ENCODE measurements around the gene TMEM176B. TPM values are rescaled to one million over a fixed set of nuclear protein-coding genes. Genes with fewer than 3 reads are reported as not detected.
"Not testable (repeated sequence)": the region's sequence is repeated elsewhere in the genome, so short reads cannot be mapped to it uniquely, and the experiment has no call there.

TMEM176B gene
- total RNA-seq, 4 donors from 2014 or later = 2.5 to 16.6 (median 6.1) TPM

DNA sequence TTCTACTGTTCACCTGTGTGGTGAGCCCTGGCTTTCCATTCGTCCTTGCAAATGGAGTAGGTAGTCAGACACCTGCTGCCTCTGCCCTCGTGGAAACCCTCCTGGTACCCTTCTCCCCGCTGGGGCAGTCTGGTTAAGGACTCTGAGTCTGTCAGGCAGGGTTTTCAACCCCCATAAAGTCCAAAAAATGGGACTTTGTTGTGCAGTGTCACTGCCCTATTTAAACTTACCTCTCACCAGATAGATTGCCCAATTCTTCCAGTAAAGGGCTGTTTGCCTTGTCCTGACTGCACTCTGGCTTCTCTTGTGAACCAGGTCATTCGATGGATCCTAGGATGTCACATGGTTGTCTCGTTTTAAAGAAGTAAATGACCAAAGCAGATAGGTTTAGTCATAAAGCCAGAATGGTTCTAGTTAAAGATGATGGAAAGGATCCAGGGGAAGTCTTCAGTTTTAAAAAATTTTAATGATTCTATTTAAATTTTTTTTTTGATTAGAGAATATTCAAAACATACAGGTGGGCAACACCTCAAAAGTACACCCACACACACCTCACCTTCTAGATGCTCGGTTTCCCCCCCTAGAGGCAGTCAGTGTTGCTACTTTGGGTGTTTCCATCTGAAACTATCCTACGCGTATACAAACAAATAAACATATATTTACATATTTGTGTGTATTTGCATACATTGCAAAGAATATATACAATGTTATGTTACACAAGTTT, 22.0 kb downstream of the TMEM176B start:
- peak in 1 of 2 donors; percentile 58 for DNase-seq (ENCODE audit: low spot score in 2 of 2)
- WGBS, 2 donors = 46 to 58% methylated on average over 8 of the region's 8 CpGs
- intact Hi-C loops (cut with DNase I; ENCODE audit: low total_unique reads) = no loop called here
- TF ChIP-seq CTCF (IDR thresholded peaks at IDR 0.05) (no peak), POLR2A (IDR thresholded peaks at IDR 0.05) (no peak)
- H3K4me3 ChIP-seq (ENCODE audit: low read depth, poor library complexity, severe bottlenecking) = no peak overlapping the region

GRCh38 chr7:150774131-150774530, 26.0 kb downstream of the TMEM176B start:
- H3K4me3 ChIP-seq (ENCODE audit: low read depth, poor library complexity, severe bottlenecking); intact Hi-C loops (cut with DNase I; ENCODE audit: low total_unique reads); DNase-seq (ENCODE audit: low spot score in 2 of 2): not testable (repeated sequence)
- 81 to 94% methylated on average over 1 of the region's 1 CpG for WGBS, 2 donors

DNA sequence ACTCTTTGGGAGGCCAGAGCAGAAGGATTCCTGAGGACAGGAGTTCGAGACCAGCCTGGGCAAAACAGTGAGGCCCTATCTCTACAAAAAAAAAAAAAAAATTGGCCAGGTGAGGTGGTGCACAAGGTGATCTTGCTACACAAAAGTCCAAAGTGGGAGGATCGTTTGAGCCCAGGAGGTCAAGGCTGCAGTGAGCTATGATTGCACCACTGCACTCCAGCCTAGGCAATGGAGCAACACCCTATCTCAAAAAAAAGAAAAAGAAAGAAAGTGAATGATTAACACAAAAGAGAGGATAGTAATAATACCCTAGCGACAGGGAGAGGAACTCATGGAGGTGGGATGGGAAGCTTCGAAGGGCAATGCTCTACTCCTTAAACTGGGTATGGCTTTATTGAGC, 30.4 kb downstream of the TMEM176B start:
- TF ChIP-seq POLR2A (IDR thresholded peaks at IDR 0.05) = no peak
- no peak for TF ChIP-seq CTCF (IDR thresholded peaks at IDR 0.05)
- 85 to 88% methylated on average over 4 of the region's 4 CpGs for WGBS, 2 donors
- intact Hi-C loops (cut with DNase I; ENCODE audit: low total_unique reads) = no loop called here
- no peak for DNase-seq (ENCODE audit: low spot score in 2 of 2)
- H3K4me3 ChIP-seq (ENCODE audit: low read depth, poor library complexity, severe bottlenecking) = no peak overlapping the region

- no peak overlapping the region for H3K4me3 ChIP-seq (ENCODE audit: low read depth, poor library complexity, severe bottlenecking)
- TF ChIP-seq CTCF (IDR thresholded peaks at IDR 0.05) (no peak), POLR2A (IDR thresholded peaks at IDR 0.05) (no peak)
- intact Hi-C loops (cut with DNase I; ENCODE audit: low total_unique reads) = no loop called here
- no peak for DNase-seq (ENCODE audit: low spot score in 2 of 2)
These were observed 33.8 kb downstream of the TMEM176B start for GRCh38 chr7:150766334-150766709.

- intact Hi-C loops (cut with DNase I; ENCODE audit: low total_unique reads) = no loop called here
- H3K4me3 ChIP-seq (ENCODE audit: low read depth, poor library complexity, severe bottlenecking) = no peak overlapping the region
These were observed 40.7 kb downstream of the TMEM176B start for GRCh38 chr7:150759479-150759878.

GRCh38 chr7:150756858-150757257, 43.3 kb downstream of the TMEM176B start:
- no peak overlapping the region for H3K4me3 ChIP-seq (ENCODE audit: low read depth, poor library complexity, severe bottlenecking)
- intact Hi-C loops (cut with DNase I; ENCODE audit: low total_unique reads) = no loop called here
- DNase-seq (ENCODE audit: low spot score in 2 of 2) = no peak
- TF ChIP-seq POLR2A (IDR thresholded peaks at IDR 0.05) (no peak), CTCF (IDR thresholded peaks at IDR 0.05) (no peak)
- 18 to 42% methylated on average over 1 of the region's 1 CpG for WGBS, 2 donors

More at GRCh38 chr7:150759479-150759878, 40.7 kb downstream of the TMEM176B start:
- no peak for TF ChIP-seq POLR2A (IDR thresholded peaks at IDR 0.05)
- no peak for TF ChIP-seq CTCF (IDR thresholded peaks at IDR 0.05)
- DNase-seq (ENCODE audit: low spot score in 2 of 2) = no peak
- WGBS, 2 donors = 73 to 82% methylated on average over 1 of the region's 1 CpG

Measured in lower leg skin (tissue), 4 donors.